Stimulated activated CD4-positive, alpha-beta T cell treated with anti-CD3 and anti-CD28 coated beads, Interleukin-15, amount 100 ng/mL, for 24 hours (primary cell): Measurements from ENCODE around the gene PYDC1.
"Not testable (repeated sequence)": the region's sequence is repeated elsewhere in the genome, so short reads cannot be mapped to it uniquely, and the experiment has no call there.

ENCODE experiments used
- DNase-seq: peaks from one replicate; pipeline ENCODE4 v3.0.0-alpha.2; 2020

The PYDC1 gene

GRCh38 chr16:31177136-31177535 is 39.8 kb downstream of the PYDC1 start:
- peak; percentile 63 for DNase-seq

GRCh38 chr16:31170048-31170447 is 46.9 kb downstream of the PYDC1 start:
- not testable (repeated sequence) for DNase-seq

- no peak for DNase-seq
These were observed 48.1 kb downstream of the PYDC1 start for GRCh38 chr16:31168848-31169247.

GRCh38 chr16:31167315-31167714 is 49.6 kb downstream of the PYDC1 start:
- no peak for DNase-seq
